Heart left ventricle (tissue), 16 donors: ENCODE measurements around the gene CST7. TPM values are rescaled to one million over a fixed set of nuclear protein-coding genes. Genes with fewer than 3 reads are reported as not detected.

ENCODE experiments used
- ATAC-seq, 4 donors: fragments of 200-7000 bp; cut with Tn5 transposase; one replicate each; pipeline ENCODE4 v1.9.1; 2020 to 2022; ENCODE audit warnings: moderate library complexity in 4 of 4, mild to moderate bottlenecking in 3 of 4, moderate number of reproducible peaks in 1 of 4
- DNase-seq, 5 donors: peaks; one replicate each; pipeline ENCODE4 v3.0.0-alpha.2; 2020
- H3K27ac ChIP-seq, 12 donors: fragments of 200-600 bp; sonication (generic) in 4 of 12; one replicate each; pipeline versions ENCODE4 v1.5.0 to v1.8.0; 2016 to 2022; ENCODE audit warnings: mild to moderate bottlenecking in 2 of 12
- H3K27me3 ChIP-seq, 9 donors: fragments of 200-600 bp; sonication (generic) in 2 of 9; one replicate each; pipeline versions ENCODE4 v1.5.1 to v1.8.0; 2016 to 2022; ENCODE audit warnings: mild to moderate bottlenecking in 3 of 9
- H3K36me3 ChIP-seq, 9 donors: fragments of 200-600 bp; sonication (generic) in 2 of 9; one replicate each; pipeline versions ENCODE4 v1.5.0 to v1.8.0; 2018 to 2022; ENCODE audit warnings: mild to moderate bottlenecking in 2 of 9
- H3K4me1 ChIP-seq, 12 donors: fragments of 200-600 bp; sonication (generic) in 4 of 12; one replicate each; pipeline versions ENCODE4 v1.5.0 to v1.8.0; 2016 to 2022; ENCODE audit warnings: mild to moderate bottlenecking in 3 of 12
- H3K4me3 ChIP-seq, 12 donors: fragments of 200-600 bp; sonication (generic) in 4 of 12; one replicate each; pipeline versions ENCODE4 v1.5.0 to v1.8.0; 2017 to 2022; ENCODE audit warnings: mild to moderate bottlenecking in 9 of 12, moderate library complexity in 4 of 12
- H3K9me3 ChIP-seq, 12 donors: fragments of 200-600 bp; sonication (generic) in 4 of 12; one replicate each; pipeline versions ENCODE4 v1.5.0 to v1.8.0; 2016 to 2022; ENCODE audit warnings: mild to moderate bottlenecking in 1 of 12
- CTCF ChIP-seq, 12 donors: fragments of 200-600 bp; sonication (generic) in 4 of 12; IDR thresholded peaks; one replicate each; pipeline versions ENCODE4 v1.5.0 to v1.8.0; 2018 to 2022; ENCODE audit warnings: antibody characterized with exemption in 12 of 12, mild to moderate bottlenecking in 5 of 12
- POLR2A ChIP-seq, 2 donors: fragments of 450-650 bp; IDR thresholded peaks; one replicate each; pipeline ENCODE4 v1.6.1; 2017; ENCODE audit warnings: antibody characterized with exemption in 2 of 2, mild to moderate bottlenecking in 2 of 2, moderate library complexity in 2 of 2
- WGBS, 4 donors: extraction: QIAGEN DNeasy Blood & Tissue Kit in 2 of 4; methylation state at CpG; one replicate each; pipeline versions ENCODE4 v1.1.5 to v1.1.7; 2013 to 2018; 5-methylcytosine and 5-hydroxymethylcytosine counted together
- intact Hi-C, 10 donors: fragments of 100-400 bp; cut with DNase I; formaldehyde crosslinking; loops; one replicate each; pipeline versions ENCODE4 v1.11.1 to v1.14.2; 2022
- long read RNA-seq, 3 donors: library from polyadenylated mRNA; unstranded; transcript quantifications; one replicate each; pipeline ENCODE4 v2.0.0, GENCODE V29; 2020 to 2021
- polyA plus RNA-seq, 2 donors: library from polyadenylated mRNA; stranded (reverse); fragments of 200-250 nt; gene quantifications; one replicate each; pipeline ENCODE4 v1.2.3, GENCODE V29; 2013
- total RNA-seq, 9 donors: library from RNA; depleted of rRNA in 2 of 9; stranded (reverse); fragments of >200 nt in 2 of 9; fragmentation: NEBNext Ultra II Directional in 3 of 9; extraction: Animal tissue kit (Norgen Biotek cat#: 25700) in 3 of 9; gene quantifications; one replicate each; pipeline versions ENCODE4 v1.1.0 to v1.2.4, GENCODE V29; 2016 to 2023
- donor health status: ischemic (EF 13 %, LVEDD 7.1; RV severe dilation, severe dysfunction).
- donor health status: healthy with polysubstance abuse.
- donor health status: DM: no; HTN: yes; CAD: no.
- donor health status: DM: no; HTN: no; CAD: no.
- donor health status: ischemic (EF 25% LVEDD 6.9; RV normal size, moderate dysfunction).
- donor health status: ischemic (EF 25% LVEDD 5.7; RV mildly dilated, moderate dysfunction).
- donor health status: healthy.
- donor health status: DM: yes; HTN: yes; CAD: no.
- donor health status: ischemic (EF 35%, LVEDD 5.7; RV mildly dilated, moderate dysfunction).
- donor health status: nonischemic (EF 11% LVEDD 7.7; RV severe dilation, severe dysfunction).
- donor health status: DM: yes; HTN: yes; CAD: no.
- donor health status: PGD.
- donor health status: ischemic (EF 29% LVEDD 5.4; RV normal size, mild dysfunction).
- donor health status: nonischemic (EF 23%, LVEDD 6.1; RV moderate dilation, normal function).

The CST7 gene
- 1 to 10 TPM in 5 of 9 donors, under 1 TPM in 4; 0.35 to 8.4 (median 1.5) TPM for total RNA-seq
- 1 to 10 TPM; 1.2 to 1.4 TPM for polyA plus RNA-seq
- long read RNA-seq, donor 1 = 0 reads
- long read RNA-seq, donor 2, partial matches to known transcripts = 1 of 1 reads
- long read RNA-seq, donor 2, other reads (novel, unspliced or antisense) = 0 of 1 reads
- long read RNA-seq, donor 3 = 0 reads

- peaks cover 0 to 18% (median 2%) of the 10 kb centered on the region in 9 donors for H3K27me3 ChIP-seq
- DNase-seq = peak in 2 of 5 donors; percentile 43 to 82
- 81 to 82% (median 81%) methylated on average over 16 to 20 of the region's 20 CpGs for WGBS, 4 donors
- peaks cover 0 to 41% (median 0%) of the 10 kb centered on the region in 12 donors for H3K4me1 ChIP-seq
- TF ChIP-seq CTCF (IDR thresholded peaks at IDR 0.05) = no peak
- no peak for TF ChIP-seq POLR2A (IDR thresholded peaks at IDR 0.05)
- H3K27ac ChIP-seq = peak within 1 kb of the TSS in 2 of 12 donors; percentile 37 to 83
- intact Hi-C loops = no loop called here
- peak; percentile 29 to 77 (median 58) for ATAC-seq
- no peaks in the 10 kb centered on the region for H3K36me3 ChIP-seq
- peaks cover 0 to 27% (median 7%) of the 10 kb centered on the region in 12 donors for H3K9me3 ChIP-seq
- H3K4me3 ChIP-seq = peak within 1 kb of the TSS in 4 of 12 donors; percentile 1 to 60 (median 22)
Observed at GRCh38 chr20:24948939-24949679, at the start of gene CST7. Gene CST7 (plus strand): TSS chr20:24949269. CDS start chr20:24949506, 237 bp downstream.

GRCh38 chr20:24906806-24907205, 42.3 kb upstream of the CST7 start:
- TF ChIP-seq CTCF (IDR thresholded peaks at IDR 0.05) (no peak), POLR2A (IDR thresholded peaks at IDR 0.05) (no peak)
- intact Hi-C loops = no loop called here

GRCh38 chr20:24908642-24909041, 40.4 kb upstream of the CST7 start:
- H3K4me3 ChIP-seq = no peak overlapping the region
- H3K27me3 ChIP-seq = no peaks in the 10 kb centered on the region
- H3K27ac ChIP-seq = no peak overlapping the region
- DNase-seq = no peak
- no peak for ATAC-seq
- no peaks in the 10 kb centered on the region for H3K36me3 ChIP-seq
- no peak for TF ChIP-seq POLR2A (IDR thresholded peaks at IDR 0.05)
- TF ChIP-seq CTCF (IDR thresholded peaks at IDR 0.05) = no peak
- WGBS, 4 donors = 80 to 85% (median 84%) methylated on average over 1 of the region's 1 CpG
- intact Hi-C loops = no loop called here
- no peaks in the 10 kb centered on the region for H3K4me1 ChIP-seq
- H3K9me3 ChIP-seq = peaks cover 0 to 29% (median 10%) of the 10 kb centered on the region in 12 donors

More at GRCh38 chr20:24906806-24907205, 42.3 kb upstream of the CST7 start:
- no peak overlapping the region for H3K27ac ChIP-seq
- no peak for DNase-seq
- WGBS, 4 donors = 0 to 84% (median 21%) methylated on average over 1 of the region's 1 CpG
- H3K4me1 ChIP-seq = no peaks in the 10 kb centered on the region
- no peak overlapping the region for H3K4me3 ChIP-seq
- H3K9me3 ChIP-seq = peaks cover 0 to 29% (median 10%) of the 10 kb centered on the region in 12 donors
- H3K27me3 ChIP-seq = no peaks in the 10 kb centered on the region
- H3K36me3 ChIP-seq = no peaks in the 10 kb centered on the region
- ATAC-seq = no peak

- Histone ChIP-seq H3K4me3 (no peak overlapping the region), H3K4me1 (no peaks in the 10 kb centered on the region), H3K27ac (no peak overlapping the region), H3K36me3 (no peaks in the 10 kb centered on the region), H3K9me3 (peaks cover 0 to 29% (median 10%) of the 10 kb centered on the region in 12 donors), H3K27me3 (no peaks in the 10 kb centered on the region)
- DNase-seq = no peak
- 78 to 97% (median 82%) methylated on average over 7 to 9 of the region's 9 CpGs for WGBS, 4 donors
- intact Hi-C loops = no loop called here
- ATAC-seq = no peak
- no peak for TF ChIP-seq CTCF (IDR thresholded peaks at IDR 0.05)
- no peak for TF ChIP-seq POLR2A (IDR thresholded peaks at IDR 0.05)
Observed at GRCh38 chr20:24909086-24909780, 39.8 kb upstream of the CST7 start.
